Adrenal gland (tissue), 12 donors: Measurements from ENCODE around the gene NXPH1. TPM values are rescaled to one million over a fixed set of nuclear protein-coding genes. Genes with fewer than 3 reads are reported as not detected.

Source experiments
- DNase-seq, 7 donors: peaks; one replicate each; pipeline ENCODE4 v3.0.0-alpha.2; 2019 to 2020
- H3K27ac ChIP-seq, 5 donors: fragments of 200-600 bp; sonication (generic) in 4 of 5; 1 replicate in 3 of 5; 2 replicates in 2 of 5; pipeline versions ENCODE4 v1.5.1 to v1.8.0; 2016 to 2020; ENCODE audit warnings: mild to moderate bottlenecking in 1 of 5
- H3K27me3 ChIP-seq: fragments of 200-600 bp; 2 replicates; pipeline ENCODE4 v1.8.0; 2021
- H3K36me3 ChIP-seq, 2 donors: fragments of 200-600 bp; replicated peaks in 1 of 2; 1 replicate in 1 of 2; 2 replicates in 1 of 2; pipeline versions ENCODE4 v1.5.1 to v1.8.0; 2018 to 2022
- H3K4me1 ChIP-seq, 2 donors: fragments of 200-600 bp; replicated peaks in 1 of 2; 1 replicate in 1 of 2; 2 replicates in 1 of 2; pipeline versions ENCODE4 v1.5.1 to v1.8.0; 2018 to 2021
- H3K4me3 ChIP-seq, 4 donors: fragments of 200-600 bp; sonication (generic) in 3 of 4; one replicate each; pipeline ENCODE4 v1.5.1; 2016 to 2018
- H3K9me3 ChIP-seq, 3 donors: fragments of 200-600 bp; sonication (generic) in 1 of 3; replicated peaks in 1 of 3; 1 replicate in 2 of 3; 2 replicates in 1 of 3; pipeline versions ENCODE4 v1.5.1 to v1.8.0; 2016 to 2021
- POLR2A ChIP-seq, 2 donors: fragments of 450-650 bp; IDR thresholded peaks; one replicate each; pipeline ENCODE4 v1.6.1; 2017; ENCODE audit warnings: antibody characterized with exemption in 2 of 2, mild to moderate bottlenecking in 2 of 2, moderate library complexity in 1 of 2
- WGBS, 4 donors: extraction: QIAGEN DNeasy Blood & Tissue Kit in 2 of 4; methylation state at CpG; one replicate each; pipeline versions ENCODE4 v1.1.5 to v1.1.7; 2013 to 2017; 5-methylcytosine and 5-hydroxymethylcytosine counted together
- intact Hi-C, 2 donors: fragments of 100-400 bp; cut with DNase I; formaldehyde crosslinking; loops; one replicate each; pipeline versions ENCODE4 v1.14.1 to v1.15.0; 2022 to 2023
- polyA plus RNA-seq, 3 donors: library from polyadenylated mRNA; stranded (reverse); fragments of 200-250 nt in 2 of 3; fragments of 350-450 nt in 1 of 3; fragmentation: Illumina TruSeq in 1 of 3; extraction: RNeasy Lipid Tissue Mini Kit (QIAGEN cat#74804) in 1 of 3; gene quantifications; one replicate each; pipeline ENCODE4 v1.2.3, GENCODE V29; 2013 to 2014
- total RNA-seq, 9 donors: library from RNA; depleted of rRNA in 4 of 9; stranded (reverse); fragments of >200 nt in 4 of 9; fragments of 120-200 nt in 1 of 9; fragmentation: NEBNext Ultra II Directional in 1 of 9; extraction: Animal tissue kit (Norgen Biotek cat#: 25700) in 1 of 9; gene quantifications; one replicate each; pipeline versions ENCODE4 v1.1.0 to v1.2.4, GENCODE V29; 2013 to 2023
- TF ChIP-seq, protein P1 (sequence below), 6 experiments: fragments of 450-650 bp in 4 of 6; fragments of 200-600 bp in 2 of 6; sonication (generic) in 1 of 6; IDR thresholded peaks; 1 replicate in 5 of 6; 2 replicates in 1 of 6; pipeline versions ENCODE4 v1.5.1 to v1.8.0; 2016 to 2021; ENCODE audit warnings: antibody characterized with exemption in 6 of 6, mild to moderate bottlenecking in 2 of 6, moderate library complexity in 1 of 6
- donor health status: healthy with polysubstance abuse.
- donor health status: Bipolar disorder and iron deficiency.
- donor health status: DM: yes; HTN: yes; CAD: no.
- donor health status: DM: no; HTN: no; CAD: no.
- donor health status: DM: no; HTN: no; CAD: no.
- donor health status: DM: yes; HTN: yes; CAD: no.

Gene NXPH1
- total and polyA plus RNA-seq, 12 donors = 6.8 to 80.2 (median 40.7) TPM

DNA sequence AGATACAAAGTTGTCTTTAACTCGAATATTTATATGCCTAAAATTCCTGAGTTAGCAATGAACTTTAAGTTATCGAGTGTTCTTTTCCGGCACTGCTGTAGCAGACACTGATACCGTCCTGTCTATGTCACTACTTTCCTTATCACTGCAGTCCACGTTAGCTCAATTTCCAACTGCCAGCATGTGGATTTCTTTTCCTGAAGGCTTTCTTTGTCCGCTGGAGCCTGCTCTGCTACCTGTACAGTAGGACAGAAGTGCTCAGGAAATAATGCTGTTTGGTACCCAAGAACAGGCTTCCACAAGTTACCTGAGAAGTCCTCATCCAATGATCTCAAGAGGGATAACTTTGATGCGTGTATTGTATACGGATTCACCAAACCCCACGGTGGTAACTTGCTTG lies 329.4 kb downstream of the NXPH1 start:
- H3K27ac ChIP-seq = no peak overlapping the region
- DNase-seq = no peak
- H3K4me1 ChIP-seq = peaks cover 0 to 5% of the 10 kb centered on the region in 2 donors
- no peaks in the 10 kb centered on the region for H3K27me3 ChIP-seq
- no peaks in the 10 kb centered on the region for H3K9me3 ChIP-seq
- H3K36me3 ChIP-seq = no peaks in the 10 kb centered on the region
- intact Hi-C loops = no loop called here
- H3K4me3 ChIP-seq = no peak overlapping the region
- 76 to 79% (median 77%) methylated on average over 9 of the region's 9 CpGs for WGBS, 4 donors
- TF ChIP-seq, protein P1, sequence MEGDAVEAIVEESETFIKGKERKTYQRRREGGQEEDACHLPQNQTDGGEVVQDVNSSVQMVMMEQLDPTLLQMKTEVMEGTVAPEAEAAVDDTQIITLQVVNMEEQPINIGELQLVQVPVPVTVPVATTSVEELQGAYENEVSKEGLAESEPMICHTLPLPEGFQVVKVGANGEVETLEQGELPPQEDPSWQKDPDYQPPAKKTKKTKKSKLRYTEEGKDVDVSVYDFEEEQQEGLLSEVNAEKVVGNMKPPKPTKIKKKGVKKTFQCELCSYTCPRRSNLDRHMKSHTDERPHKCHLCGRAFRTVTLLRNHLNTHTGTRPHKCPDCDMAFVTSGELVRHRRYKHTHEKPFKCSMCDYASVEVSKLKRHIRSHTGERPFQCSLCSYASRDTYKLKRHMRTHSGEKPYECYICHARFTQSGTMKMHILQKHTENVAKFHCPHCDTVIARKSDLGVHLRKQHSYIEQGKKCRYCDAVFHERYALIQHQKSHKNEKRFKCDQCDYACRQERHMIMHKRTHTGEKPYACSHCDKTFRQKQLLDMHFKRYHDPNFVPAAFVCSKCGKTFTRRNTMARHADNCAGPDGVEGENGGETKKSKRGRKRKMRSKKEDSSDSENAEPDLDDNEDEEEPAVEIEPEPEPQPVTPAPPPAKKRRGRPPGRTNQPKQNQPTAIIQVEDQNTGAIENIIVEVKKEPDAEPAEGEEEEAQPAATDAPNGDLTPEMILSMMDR (IDR thresholded peaks at IDR 0.05) = no peak
- no peak for TF ChIP-seq POLR2A (IDR thresholded peaks at IDR 0.05)

DNA sequence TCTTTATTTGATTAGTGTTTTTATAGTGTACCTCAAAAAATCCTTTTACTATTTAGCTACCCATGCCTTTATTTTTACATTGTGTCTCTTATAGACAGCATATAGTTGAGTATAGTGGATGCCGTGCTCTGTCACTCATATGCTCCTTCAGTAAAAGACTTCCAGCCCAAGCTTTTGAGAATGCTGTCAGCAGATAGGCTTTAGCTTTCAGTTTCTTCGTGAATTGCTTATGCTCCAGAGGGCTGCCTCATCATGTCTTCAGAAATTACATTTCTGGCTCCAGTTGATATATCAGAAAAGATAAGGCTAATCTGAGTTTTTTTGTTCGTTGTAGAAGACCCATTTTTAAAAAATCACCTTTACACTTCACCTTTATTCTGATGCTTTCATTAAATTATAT lies 332.0 kb downstream of the NXPH1 start:
- H3K9me3 ChIP-seq = no peaks in the 10 kb centered on the region
- DNase-seq = no peak
- no peaks in the 10 kb centered on the region for H3K36me3 ChIP-seq
- intact Hi-C loops = no loop called here
- H3K4me1 ChIP-seq = peaks cover 0 to 12% of the 10 kb centered on the region in 2 donors
- H3K27me3 ChIP-seq = no peaks in the 10 kb centered on the region
- H3K27ac ChIP-seq = no peak overlapping the region
- H3K4me3 ChIP-seq = no peak overlapping the region
- no peak for TF ChIP-seq POLR2A (IDR thresholded peaks at IDR 0.05)
- TF ChIP-seq, protein P1 (IDR thresholded peaks at IDR 0.05) = no peak
- WGBS, 4 donors = 68 to 76% (median 73%) methylated on average over 3 of the region's 3 CpGs

DNA sequence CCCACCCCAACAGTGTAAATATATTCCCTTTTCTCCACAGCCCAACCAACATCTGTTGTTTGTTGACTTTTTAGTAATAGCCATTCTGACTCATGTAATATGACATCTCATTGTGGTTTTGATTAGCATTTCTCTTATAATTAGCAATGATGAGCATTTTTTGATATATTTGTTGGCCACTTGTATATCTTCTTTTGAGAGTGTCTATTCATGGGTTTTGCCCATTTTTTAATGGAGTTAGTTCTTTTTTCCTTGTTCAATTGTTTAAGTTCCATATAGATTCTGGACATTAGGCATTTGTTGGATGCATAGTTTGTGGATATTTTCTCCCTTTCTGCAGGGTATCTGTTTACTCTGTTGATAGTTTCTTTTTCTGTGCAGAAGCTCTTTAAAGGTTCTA lies 340.1 kb downstream of the NXPH1 start:
- Histone ChIP-seq H3K4me1 (peaks cover 0 to 12% of the 10 kb centered on the region in 2 donors), H3K27me3 (no peaks in the 10 kb centered on the region), H3K27ac (no peak overlapping the region), H3K36me3 (no peaks in the 10 kb centered on the region), H3K4me3 (no peak overlapping the region), H3K9me3 (no peaks in the 10 kb centered on the region)
- no peak for DNase-seq
- intact Hi-C loops = no loop called here
- no peak for TF ChIP-seq POLR2A (IDR thresholded peaks at IDR 0.05)
- TF ChIP-seq, protein P1 (IDR thresholded peaks at IDR 0.05) = no peak

DNA sequence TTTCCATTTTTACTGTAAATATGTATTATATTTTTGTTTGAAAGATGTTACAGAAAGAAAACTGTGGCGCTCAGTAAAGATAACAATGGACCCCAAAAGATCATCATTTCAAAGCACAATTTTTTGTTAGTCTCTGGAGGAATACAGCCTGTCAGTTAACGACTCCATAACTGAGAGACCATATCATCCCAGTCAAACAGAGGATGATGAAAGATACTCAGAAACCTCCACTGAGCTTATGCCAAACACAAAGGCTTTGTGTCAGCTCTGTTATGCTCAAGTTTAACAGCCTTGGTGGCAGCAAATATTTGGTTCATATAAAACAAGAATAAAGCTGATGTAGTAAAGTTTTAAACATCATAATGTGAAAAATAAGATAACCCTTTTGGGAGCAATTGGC lies 345.1 kb downstream of the NXPH1 start:
- Histone ChIP-seq H3K4me3 (no peak overlapping the region), H3K36me3 (no peaks in the 10 kb centered on the region), H3K27me3 (no peaks in the 10 kb centered on the region), H3K4me1 (no peaks in the 10 kb centered on the region), H3K27ac (no peak overlapping the region), H3K9me3 (no peaks in the 10 kb centered on the region)
- WGBS, 4 donors = 79 to 92% (median 82%) methylated on average over 2 of the region's 2 CpGs
- no peak for TF ChIP-seq POLR2A (IDR thresholded peaks at IDR 0.05)
- TF ChIP-seq, protein P1 (IDR thresholded peaks at IDR 0.05) = no peak
- DNase-seq = no peak
- intact Hi-C loops = no loop called here
